ENCODE measurements around the gene DIPK2A. TPM values are rescaled to one million over a fixed set of nuclear protein-coding genes. Genes with fewer than 3 reads are reported as not detected.

Gene DIPK2A
- polyA plus RNA-seq, 1 of the 3 experiments (the other 2 are of a cell fraction): 0.03 TPM

DNA sequence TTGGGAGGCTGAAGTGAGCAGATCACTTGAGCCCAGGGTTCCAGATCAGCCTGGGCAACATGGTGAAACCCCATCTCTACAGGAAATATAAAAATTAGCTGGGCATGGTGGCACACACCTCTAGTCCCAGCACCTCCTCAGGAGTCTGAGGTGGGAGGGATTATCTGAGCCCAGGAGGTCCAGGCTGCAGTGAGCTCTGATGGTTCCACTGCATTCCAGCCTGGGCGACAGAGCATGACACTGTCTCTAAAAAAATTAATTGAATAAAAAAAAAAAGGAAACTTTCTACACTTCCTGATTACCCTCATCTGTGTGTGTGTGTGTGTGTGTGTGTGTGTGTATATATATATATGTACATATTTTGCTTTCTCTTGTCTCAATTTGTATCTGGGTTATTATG is 31.4 kb downstream of the DIPK2A start:
- H3K4me3 ChIP-seq (ENCODE audit: low read depth in 2 of 2, low read length in 1 of 2): no peak overlapping the region
- H3K27ac ChIP-seq (ENCODE audit: low read depth in 2 of 2, low read length in 1 of 2): no peak overlapping the region
- H3K79me2 ChIP-seq (ENCODE audit: insufficient read depth): no peaks in the 10 kb centered on the region
- H3K9ac ChIP-seq: no peak overlapping the region
- DNase-seq: no peak
- no peaks in the 10 kb centered on the region for H4K20me1 ChIP-seq (ENCODE audit: insufficient read depth)
- H3K4me2 ChIP-seq: no peak overlapping the region
- 18% methylated on average over 1 of the region's 1 CpG for WGBS (ENCODE audit: low lambda C conversion rate)
- H3F3A ChIP-seq (replicated peaks; ENCODE audit: insufficient read depth): no peaks in the 10 kb centered on the region
- CTCF ChIA-PET: no interaction called here
- no peaks in the 10 kb centered on the region for H3K36me3 ChIP-seq (replicated peaks in 1 of 2; ENCODE audit: control insufficient read depth in 1 of 2, insufficient read depth in 2 of 2, low read length in 1 of 2)
- H2AFZ ChIP-seq (ENCODE audit: low read depth): no peak overlapping the region
- POLR2A ChIA-PET: no interaction called here
- no peaks in the 10 kb centered on the region for H3K9me2 ChIP-seq
- H3K9me3 ChIP-seq: no peaks in the 10 kb centered on the region
- no peaks in the 10 kb centered on the region for H3K4me1 ChIP-seq (ENCODE audit: control insufficient read depth in 1 of 2, insufficient read depth in 2 of 2, low read depth in 1 of 2, low read length in 1 of 2)
- TF ChIP-seq TAF1 (IDR thresholded peaks at IDR 0.05; ENCODE audit: borderline replicate concordance, low read depth, low read length) (no peak), FOXJ3 (CRISPR knock-in tag; IDR thresholded peaks at IDR 0.05) (no peak), JUND (IDR thresholded peaks at IDR 0.05) (no peak), ELF1 (IDR thresholded peaks at IDR 0.05) (no peak), SIN3A (IDR thresholded peaks at IDR 0.05; ENCODE audit: borderline replicate concordance, low read depth, low read length) (no peak), MXI1 (IDR thresholded peaks at IDR 0.05; ENCODE audit: low read depth, low read length) (no peak), GABPA (IDR thresholded peaks at IDR 0.05; ENCODE audit: low read depth) (no peak), EZH2phosphoT487 (IDR thresholded peaks at IDR 0.05; ENCODE audit: borderline replicate concordance, low read depth) (no peak), SMC3 (IDR thresholded peaks at IDR 0.05; ENCODE audit: low read depth, low read length) (no peak), GATA2 (CRISPR knock-in tag; IDR thresholded peaks at IDR 0.05) (no peak), RFX5 (IDR thresholded peaks at IDR 0.05; ENCODE audit: low read length) (no peak)
- TF ChIP-seq, protein P1, sequence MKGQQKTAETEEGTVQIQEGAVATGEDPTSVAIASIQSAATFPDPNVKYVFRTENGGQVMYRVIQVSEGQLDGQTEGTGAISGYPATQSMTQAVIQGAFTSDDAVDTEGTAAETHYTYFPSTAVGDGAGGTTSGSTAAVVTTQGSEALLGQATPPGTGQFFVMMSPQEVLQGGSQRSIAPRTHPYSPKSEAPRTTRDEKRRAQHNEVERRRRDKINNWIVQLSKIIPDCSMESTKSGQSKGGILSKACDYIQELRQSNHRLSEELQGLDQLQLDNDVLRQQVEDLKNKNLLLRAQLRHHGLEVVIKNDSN (IDR thresholded peaks at IDR 0.05; ENCODE audit: borderline replicate concordance, low read depth): no peak
- TF ChIP-seq, protein P2, sequence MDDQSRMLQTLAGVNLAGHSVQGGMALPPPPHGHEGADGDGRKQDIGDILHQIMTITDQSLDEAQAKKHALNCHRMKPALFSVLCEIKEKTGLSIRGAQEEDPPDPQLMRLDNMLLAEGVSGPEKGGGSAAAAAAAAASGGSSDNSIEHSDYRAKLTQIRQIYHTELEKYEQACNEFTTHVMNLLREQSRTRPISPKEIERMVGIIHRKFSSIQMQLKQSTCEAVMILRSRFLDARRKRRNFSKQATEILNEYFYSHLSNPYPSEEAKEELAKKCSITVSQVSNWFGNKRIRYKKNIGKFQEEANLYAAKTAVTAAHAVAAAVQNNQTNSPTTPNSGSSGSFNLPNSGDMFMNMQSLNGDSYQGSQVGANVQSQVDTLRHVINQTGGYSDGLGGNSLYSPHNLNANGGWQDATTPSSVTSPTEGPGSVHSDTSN (IDR thresholded peaks at IDR 0.05): no peak
- TF ChIP-seq, protein P3, sequence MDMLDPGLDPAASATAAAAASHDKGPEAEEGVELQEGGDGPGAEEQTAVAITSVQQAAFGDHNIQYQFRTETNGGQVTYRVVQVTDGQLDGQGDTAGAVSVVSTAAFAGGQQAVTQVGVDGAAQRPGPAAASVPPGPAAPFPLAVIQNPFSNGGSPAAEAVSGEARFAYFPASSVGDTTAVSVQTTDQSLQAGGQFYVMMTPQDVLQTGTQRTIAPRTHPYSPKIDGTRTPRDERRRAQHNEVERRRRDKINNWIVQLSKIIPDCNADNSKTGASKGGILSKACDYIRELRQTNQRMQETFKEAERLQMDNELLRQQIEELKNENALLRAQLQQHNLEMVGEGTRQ (IDR thresholded peaks at IDR 0.05; ENCODE audit: borderline replicate concordance, low read depth, low read length): no peak
- TF ChIP-seq, protein P4, sequence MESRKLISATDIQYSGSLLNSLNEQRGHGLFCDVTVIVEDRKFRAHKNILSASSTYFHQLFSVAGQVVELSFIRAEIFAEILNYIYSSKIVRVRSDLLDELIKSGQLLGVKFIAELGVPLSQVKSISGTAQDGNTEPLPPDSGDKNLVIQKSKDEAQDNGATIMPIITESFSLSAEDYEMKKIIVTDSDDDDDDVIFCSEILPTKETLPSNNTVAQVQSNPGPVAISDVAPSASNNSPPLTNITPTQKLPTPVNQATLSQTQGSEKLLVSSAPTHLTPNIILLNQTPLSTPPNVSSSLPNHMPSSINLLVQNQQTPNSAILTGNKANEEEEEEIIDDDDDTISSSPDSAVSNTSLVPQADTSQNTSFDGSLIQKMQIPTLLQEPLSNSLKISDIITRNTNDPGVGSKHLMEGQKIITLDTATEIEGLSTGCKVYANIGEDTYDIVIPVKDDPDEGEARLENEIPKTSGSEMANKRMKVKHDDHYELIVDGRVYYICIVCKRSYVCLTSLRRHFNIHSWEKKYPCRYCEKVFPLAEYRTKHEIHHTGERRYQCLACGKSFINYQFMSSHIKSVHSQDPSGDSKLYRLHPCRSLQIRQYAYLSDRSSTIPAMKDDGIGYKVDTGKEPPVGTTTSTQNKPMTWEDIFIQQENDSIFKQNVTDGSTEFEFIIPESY (IDR thresholded peaks at IDR 0.05; ENCODE audit: borderline replicate concordance, low read depth): no peak
- TF ChIP-seq, protein P5, sequence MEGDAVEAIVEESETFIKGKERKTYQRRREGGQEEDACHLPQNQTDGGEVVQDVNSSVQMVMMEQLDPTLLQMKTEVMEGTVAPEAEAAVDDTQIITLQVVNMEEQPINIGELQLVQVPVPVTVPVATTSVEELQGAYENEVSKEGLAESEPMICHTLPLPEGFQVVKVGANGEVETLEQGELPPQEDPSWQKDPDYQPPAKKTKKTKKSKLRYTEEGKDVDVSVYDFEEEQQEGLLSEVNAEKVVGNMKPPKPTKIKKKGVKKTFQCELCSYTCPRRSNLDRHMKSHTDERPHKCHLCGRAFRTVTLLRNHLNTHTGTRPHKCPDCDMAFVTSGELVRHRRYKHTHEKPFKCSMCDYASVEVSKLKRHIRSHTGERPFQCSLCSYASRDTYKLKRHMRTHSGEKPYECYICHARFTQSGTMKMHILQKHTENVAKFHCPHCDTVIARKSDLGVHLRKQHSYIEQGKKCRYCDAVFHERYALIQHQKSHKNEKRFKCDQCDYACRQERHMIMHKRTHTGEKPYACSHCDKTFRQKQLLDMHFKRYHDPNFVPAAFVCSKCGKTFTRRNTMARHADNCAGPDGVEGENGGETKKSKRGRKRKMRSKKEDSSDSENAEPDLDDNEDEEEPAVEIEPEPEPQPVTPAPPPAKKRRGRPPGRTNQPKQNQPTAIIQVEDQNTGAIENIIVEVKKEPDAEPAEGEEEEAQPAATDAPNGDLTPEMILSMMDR (IDR thresholded peaks at IDR 0.05): no peak
- no peaks in the 10 kb centered on the region for H3K27me3 ChIP-seq (ENCODE audit: insufficient read depth)
